B cell (primary cell): ENCODE results near the gene VAMP7.

Experiments used
- CTCF ChIP-seq: fragments of 200-600 bp; IDR thresholded peaks from one replicate; pipeline ENCODE4 v1.8.0; 2022; ENCODE audit warnings: antibody characterized with exemption, mild to moderate bottlenecking
- EZH2 ChIP-seq: IDR thresholded peaks from 2 replicates; pipeline ENCODE4 v1.6.1; 2012; ENCODE audit warnings: borderline replicate concordance, low read depth, mild to moderate bottlenecking, moderate library complexity, low read length; ENCODE audit not compliant: insufficient read depth, poor library complexity, severe bottlenecking

- TF ChIP-seq CTCF: no peak
- no peak for TF ChIP-seq EZH2
These were observed 71.9 kb downstream of the VAMP7 start for GRCh38 chrX:155953055-155953454.
